Tibial nerve (tissue), 4 donors: ENCODE data around the gene SMIM28.
"Not testable (repeated sequence)": the region's sequence is repeated elsewhere in the genome, so short reads cannot be mapped to it uniquely, and the experiment has no call there.

ENCODE experiments used
- CTCF ChIP-seq, 5 experiments: fragments of 200-600 bp in 3 of 5; fragments of 450-650 bp in 2 of 5; sonication (generic) in 3 of 5; IDR thresholded peaks; one replicate each; pipeline ENCODE4 v1.5.1; 2016 to 2019; ENCODE audit warnings: antibody characterized with exemption in 5 of 5, mild to moderate bottlenecking in 3 of 5, moderate library complexity in 2 of 5
- EP300 ChIP-seq, 2 donors: sonication (generic); formaldehyde crosslinking; IDR thresholded peaks; one replicate each; pipeline ENCODE4 v1.6.1; 2017; ENCODE audit warnings: antibody characterized with exemption in 2 of 2, mild to moderate bottlenecking in 1 of 2

DNA sequence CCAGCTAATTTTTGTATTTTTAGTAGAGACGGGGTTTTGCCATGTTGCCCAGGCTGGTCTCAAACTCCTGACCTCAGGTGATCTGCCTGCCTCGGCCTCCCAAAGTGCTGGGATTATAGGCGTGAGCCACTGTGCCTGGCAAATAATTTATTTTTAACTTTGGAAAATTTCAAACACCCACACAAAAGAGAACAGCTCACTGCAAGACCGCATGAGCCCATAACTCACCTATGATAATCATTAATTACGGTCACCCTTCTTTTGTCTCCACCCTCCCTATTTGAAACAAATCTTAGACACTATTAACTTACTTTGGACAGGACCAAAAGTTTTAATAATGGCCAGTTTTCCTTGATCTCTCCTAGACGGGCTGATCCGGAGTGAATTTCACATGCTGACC lies 47.6 kb downstream of the SMIM28 start:
- TF ChIP-seq CTCF, EP300 (IDR thresholded peaks at IDR 0.05): not testable (repeated sequence)
